ENCODE measurements around the gene CCRL2.

The CCRL2 gene

GRCh38 chr3:46456118-46456517 is 49.1 kb downstream of the CCRL2 start:
- Histone ChIP-seq H3K4me1 (ENCODE audit: low read length) (peaks cover 22% of the 10 kb centered on the region), H3K27ac (ENCODE audit: low read length) (no peak overlapping the region)

More at GRCh38 chr3:46456118-46456517, 49.1 kb downstream of the CCRL2 start:
- no peak overlapping the region for H3K4me2 ChIP-seq (ENCODE audit: low read depth, low read length)
- H4K20me1 ChIP-seq (ENCODE audit: insufficient read depth, low read length): no peaks in the 10 kb centered on the region
- no peaks in the 10 kb centered on the region for H3K9me3 ChIP-seq (replicated peaks; ENCODE audit: insufficient read depth, low read length)
- H3K4me3 ChIP-seq (ENCODE audit: low read length): no peak overlapping the region
- H2AFZ ChIP-seq (ENCODE audit: low read length): no peak overlapping the region
- DNase-seq: no peak
- H3F3A ChIP-seq (ENCODE audit: insufficient read depth, low read length): 0 out of 2 replicates have a peak, but pooled peaks cover 5% of the 10 kb centered on the region
- no peaks in the 10 kb centered on the region for H3K27me3 ChIP-seq (replicated peaks; ENCODE audit: insufficient read depth, low read length)
- TF ChIP-seq, protein P1, sequence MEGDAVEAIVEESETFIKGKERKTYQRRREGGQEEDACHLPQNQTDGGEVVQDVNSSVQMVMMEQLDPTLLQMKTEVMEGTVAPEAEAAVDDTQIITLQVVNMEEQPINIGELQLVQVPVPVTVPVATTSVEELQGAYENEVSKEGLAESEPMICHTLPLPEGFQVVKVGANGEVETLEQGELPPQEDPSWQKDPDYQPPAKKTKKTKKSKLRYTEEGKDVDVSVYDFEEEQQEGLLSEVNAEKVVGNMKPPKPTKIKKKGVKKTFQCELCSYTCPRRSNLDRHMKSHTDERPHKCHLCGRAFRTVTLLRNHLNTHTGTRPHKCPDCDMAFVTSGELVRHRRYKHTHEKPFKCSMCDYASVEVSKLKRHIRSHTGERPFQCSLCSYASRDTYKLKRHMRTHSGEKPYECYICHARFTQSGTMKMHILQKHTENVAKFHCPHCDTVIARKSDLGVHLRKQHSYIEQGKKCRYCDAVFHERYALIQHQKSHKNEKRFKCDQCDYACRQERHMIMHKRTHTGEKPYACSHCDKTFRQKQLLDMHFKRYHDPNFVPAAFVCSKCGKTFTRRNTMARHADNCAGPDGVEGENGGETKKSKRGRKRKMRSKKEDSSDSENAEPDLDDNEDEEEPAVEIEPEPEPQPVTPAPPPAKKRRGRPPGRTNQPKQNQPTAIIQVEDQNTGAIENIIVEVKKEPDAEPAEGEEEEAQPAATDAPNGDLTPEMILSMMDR (IDR thresholded peaks at IDR 0.05; ENCODE audit: low read length): no peak
- TF ChIP-seq EZH2 (optimal IDR thresholded peaks at IDR 0.05; ENCODE audit: low read depth, low read length) (no peak), EZH2phosphoT487 (IDR thresholded peaks at IDR 0.05; ENCODE audit: low read length) (no peak)
- H3K36me3 ChIP-seq (replicated peaks; ENCODE audit: insufficient read depth, low read length): no peaks in the 10 kb centered on the region
- no peaks in the 10 kb centered on the region for H3K79me2 ChIP-seq (ENCODE audit: low read length)
- H3K9ac ChIP-seq (ENCODE audit: low read length): no peak overlapping the region
- no peaks in the 10 kb centered on the region for H3K9me2 ChIP-seq (replicated peaks; ENCODE audit: insufficient read depth, low read length)
